EH (cell line): ENCODE results near the gene SCAMP2.

ENCODE experiments used
- DNase-seq: peaks from one replicate; pipeline ENCODE4 v3.0.0-alpha.2; 2015; ENCODE audit warnings: low read depth

Gene SCAMP2

DNA sequence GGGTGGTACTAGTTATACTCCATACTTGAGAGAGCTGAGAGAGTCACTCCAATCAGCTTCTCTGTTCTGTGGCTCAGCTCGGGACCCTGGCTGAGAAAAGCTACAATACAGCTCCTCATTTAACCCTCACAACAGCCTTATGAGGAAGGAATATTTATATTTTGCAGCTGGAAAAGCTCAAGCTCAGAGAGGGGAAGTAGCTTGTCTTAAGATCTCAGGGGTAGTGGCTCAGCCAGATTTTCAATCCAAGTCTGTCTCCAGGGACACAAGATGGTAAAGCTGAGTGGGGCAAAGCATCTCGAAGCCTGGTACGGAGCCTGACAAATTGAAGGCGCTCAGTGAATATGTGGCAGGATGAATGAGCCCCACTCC, 14.8 kb downstream of the SCAMP2 start:
- no peak for DNase-seq

DNA sequence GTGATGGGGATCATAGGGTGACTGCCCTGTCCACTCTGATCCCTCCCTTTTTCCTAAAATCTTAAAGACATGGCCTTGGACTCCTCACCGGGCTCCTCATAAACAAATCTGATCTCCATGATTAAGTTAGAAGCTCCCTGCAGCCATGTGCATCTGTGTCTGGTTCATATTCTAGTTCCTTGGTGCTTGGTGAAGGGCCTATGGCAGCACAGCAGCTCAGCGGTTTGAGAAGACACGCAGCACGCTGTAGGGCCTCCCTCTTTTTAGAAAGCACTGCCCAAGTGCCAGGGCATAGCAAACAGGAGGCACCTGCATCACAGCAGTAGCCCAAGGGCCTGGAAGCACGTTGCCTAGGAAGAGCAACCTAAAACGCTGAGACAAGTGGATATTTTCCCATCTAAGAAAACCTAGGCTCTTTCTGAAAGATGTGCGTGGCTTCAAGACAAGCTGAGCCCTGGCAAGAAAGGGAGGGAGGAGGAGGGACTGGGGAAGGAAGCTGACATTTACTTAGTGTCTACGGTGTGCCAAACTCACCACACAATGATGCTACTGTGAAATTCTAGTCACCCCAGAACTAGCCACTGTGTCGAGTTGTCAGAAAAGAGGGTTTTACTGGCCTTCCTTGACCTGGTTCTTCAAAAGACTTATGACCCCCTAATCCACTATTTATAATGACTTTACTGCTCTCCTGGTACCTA, 15.3 kb downstream of the SCAMP2 start:
- no peak for DNase-seq

DNA sequence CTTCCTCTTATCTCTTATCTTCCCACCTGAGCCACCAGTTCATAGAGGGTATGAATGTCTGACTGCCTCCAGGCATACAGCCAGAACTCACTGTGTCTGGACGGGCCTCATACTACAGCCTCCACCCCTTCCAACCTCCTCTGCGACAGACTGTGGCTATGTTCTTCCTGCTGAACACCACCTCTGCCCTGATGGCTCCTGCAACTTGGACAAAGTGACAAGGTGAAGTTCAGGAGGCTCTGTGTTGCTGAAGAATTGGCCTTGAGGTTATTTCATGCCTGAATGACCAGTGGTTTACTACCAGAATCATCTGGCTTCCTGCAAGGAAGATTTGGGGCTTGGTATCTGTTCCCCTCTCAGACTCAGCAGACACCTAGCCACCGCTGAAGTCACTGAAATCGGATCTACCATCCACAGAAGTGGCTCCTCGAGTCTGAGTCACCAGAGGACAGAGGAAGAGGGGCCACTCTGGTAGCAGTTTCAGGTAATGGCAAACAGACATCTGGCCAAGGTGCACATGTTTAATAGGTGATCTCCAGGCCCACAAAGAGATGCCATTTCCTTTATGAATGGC, 16.0 kb downstream of the SCAMP2 start:
- DNase-seq = no peak

GRCh38 chr15:74856537-74856936, 16.6 kb downstream of the SCAMP2 start:
- DNase-seq = no peak

DNA sequence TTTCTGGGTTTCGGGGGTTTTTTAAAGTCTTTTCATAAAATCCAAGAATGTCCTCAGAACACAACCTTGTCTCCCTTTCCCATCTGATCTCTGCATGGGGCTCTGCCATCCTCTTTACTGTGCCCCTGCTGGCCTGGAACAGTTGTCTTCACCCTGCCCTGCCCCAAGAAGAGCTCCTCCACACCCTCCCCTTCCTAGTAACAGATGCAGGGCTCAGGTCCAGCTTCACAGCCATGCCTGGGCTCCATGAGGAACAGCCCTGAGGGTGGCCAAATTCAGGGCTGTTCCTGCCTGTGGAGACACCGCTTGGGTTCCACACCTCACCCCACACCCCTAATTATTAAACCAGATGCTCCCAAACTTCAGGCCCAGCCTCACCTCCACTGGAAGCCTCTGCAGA, 17.3 kb downstream of the SCAMP2 start:
- DNase-seq = no peak

DNA sequence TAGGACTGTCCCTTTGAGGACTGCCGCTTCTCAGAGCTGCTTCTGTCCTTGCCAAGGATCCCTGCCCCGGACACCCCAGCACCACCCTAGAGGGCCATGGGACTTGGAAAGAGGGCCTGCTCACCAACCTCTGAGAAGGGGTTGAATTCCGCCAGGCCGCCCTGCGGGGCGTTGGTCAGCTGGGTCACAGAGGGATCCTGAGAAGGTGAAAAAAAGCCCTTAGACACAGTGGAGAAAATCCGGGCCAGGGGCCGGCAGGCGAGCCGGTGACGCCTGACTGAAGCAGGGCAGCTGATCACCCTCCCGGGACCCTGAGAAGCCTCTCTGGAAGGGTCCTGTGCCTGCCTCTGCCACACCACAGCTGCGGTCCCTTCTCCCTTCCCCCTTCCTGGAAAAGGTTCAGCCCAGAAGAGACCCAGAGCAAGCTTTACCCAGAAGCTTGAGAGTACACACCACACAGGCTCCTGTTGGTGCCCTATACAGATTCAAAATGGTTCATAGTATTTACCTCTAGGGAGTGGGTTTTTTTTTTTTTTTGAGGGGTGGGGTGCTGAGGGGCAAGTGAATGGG, 18.6 kb downstream of the SCAMP2 start:
- no peak for DNase-seq

DNA sequence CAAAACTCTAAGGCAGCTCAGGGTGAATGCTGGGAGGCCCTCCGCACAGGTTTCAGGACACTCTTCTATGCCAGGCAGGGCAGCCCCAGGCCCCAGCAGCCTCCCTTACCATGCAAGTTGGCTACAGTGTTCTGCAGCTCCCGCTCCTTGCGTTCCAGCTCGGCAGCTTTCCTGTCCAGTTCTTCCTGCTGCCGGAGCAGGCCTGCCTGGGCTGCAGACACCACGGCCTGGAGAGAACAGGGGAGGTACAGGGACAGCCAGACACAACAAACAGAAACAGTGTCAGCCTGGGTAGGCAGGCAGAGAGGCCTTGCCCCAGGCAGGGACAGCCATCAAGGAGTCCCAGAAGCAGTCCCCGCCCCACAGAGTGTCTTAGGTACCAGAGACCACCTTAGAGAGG, 21.2 kb downstream of the SCAMP2 start:
- DNase-seq = no peak

DNA sequence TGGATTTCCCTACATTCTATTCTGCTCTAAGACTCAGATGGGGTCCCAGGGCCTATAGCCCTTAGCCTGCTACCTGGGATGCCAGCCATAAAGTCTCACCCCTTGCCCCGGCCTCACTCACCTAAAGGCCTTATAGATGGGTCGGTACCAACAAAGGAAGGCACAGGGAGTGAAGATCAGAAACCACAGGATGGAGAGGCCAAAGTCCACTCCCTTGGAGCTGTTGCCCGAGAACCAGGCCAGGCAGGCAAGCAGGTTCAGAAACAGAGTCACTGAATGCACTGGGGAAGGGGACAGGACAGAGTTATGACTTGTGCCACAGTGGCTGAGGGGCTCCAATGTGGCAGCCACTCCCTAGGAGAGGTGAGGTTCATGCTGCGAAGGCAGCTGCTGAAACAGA, 22.8 kb downstream of the SCAMP2 start:
- no peak for DNase-seq

GRCh38 chr15:74847432-74847831, 25.7 kb downstream of the SCAMP2 start:
- DNase-seq = no peak

DNA sequence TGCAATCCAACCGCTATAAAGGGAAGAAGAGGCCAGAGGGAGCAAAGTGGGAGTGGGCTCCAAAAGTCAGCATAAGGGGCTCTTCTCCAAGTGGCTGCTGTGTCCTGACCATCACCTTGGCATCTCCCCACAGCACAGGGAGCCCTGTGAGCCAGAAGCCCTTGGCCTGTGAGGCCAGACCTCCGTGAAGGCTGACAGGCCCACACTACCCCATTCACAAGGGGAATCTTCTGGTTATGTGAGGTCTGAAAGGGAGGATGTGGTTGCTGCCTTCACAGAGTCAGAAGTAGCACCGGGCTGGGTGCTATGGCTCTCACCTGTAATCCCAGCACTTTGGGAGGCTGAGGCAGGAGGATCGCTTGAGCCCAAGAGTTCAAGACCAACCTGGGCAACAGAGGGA, 27.6 kb downstream of the SCAMP2 start:
- no peak for DNase-seq

DNA sequence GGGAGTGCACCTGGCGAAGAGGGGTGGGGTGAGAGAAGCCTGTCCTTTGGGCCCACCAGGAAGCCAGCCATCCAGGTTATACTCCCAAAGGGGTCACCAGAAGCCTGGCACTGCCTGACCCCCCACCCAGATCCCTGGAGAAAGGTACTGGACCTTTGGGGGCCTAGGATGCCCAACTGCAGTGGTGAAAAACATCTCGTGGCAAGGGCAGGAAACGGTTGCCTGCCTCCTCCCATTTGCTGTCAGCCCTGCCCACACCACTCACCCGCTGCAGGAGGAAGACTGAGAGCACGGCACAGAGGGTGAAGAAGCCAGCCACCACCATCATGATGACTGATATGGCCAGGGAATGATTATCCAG, 28.0 kb downstream of the SCAMP2 start:
- DNase-seq = no peak

- DNase-seq = no peak
Observed at GRCh38 chr15:74844319-74845207, 28.6 kb downstream of the SCAMP2 start.

DNA sequence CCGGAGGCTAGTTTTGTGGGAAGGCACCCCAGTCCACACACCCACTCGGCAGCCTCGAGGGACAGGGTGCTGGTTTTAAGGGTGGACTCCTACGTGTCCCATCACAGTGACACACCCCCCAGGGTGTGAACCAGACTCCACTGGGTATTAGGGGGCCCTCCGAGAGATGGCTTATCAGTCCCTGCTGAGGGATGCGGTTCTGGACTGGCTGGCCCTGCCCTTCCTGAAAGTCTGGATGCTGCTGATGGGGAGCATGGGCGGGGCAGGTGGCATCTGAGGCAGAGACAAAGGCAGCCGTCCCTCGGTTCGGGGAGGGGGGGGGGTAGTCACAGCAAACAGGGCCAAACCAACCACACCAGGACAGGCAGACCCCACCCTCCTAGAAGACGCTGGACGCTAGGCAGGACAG, 29.3 kb downstream of the SCAMP2 start:
- DNase-seq = no peak

DNA sequence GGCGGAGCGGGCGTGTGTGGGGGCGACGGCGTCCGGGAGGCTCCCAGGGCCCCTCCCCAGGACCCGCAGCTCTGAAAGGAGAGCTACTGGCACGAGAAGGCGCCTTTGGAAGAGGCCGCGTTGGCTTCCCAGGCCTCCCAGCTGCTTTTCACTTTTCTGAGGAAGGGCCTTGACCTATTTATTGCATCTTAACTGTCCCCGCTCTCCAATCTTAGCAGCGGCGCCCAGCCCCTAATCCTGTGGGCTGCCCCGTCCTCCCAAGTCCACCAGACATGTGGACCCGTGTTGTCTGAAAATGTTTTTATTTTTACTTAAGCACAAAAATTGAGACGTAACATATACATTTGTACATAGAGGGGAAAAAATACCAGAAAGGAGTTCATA, 29.7 kb downstream of the SCAMP2 start:
- DNase-seq = no peak

GRCh38 chr15:74842581-74843444, 30.4 kb downstream of the SCAMP2 start, which contains the start of gene ULK3:
Gene ULK3, minus strand, starts transcription at chr15:74843156. Its CDS starts 51 bp downstream, at chr15:74843105.
- DNase-seq = peak; percentile 82

DNA sequence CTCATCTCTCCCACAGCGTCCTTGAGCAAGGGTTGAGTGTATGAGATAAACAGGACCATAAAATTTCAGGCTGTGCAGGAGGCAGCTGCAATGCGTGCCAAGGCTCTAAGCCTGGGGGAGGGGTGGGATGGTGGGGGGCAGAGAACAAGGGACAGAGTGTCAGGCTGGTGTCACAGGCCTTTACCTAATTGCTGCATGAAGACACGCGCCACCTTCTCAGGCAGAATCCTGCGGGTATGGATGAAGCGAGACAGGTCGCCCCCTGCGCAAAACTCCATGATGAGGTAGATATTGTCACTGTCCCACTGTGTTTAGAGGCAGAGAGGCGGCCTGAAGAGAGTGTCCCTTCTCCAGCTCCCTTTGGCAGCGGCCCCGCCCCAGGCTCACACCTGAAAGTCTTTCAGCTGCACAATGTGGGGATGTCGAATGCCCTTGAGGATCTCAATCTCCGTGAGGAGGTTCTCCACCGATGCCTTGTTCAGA, 31.2 kb downstream of the SCAMP2 start:
- DNase-seq = no peak

DNA sequence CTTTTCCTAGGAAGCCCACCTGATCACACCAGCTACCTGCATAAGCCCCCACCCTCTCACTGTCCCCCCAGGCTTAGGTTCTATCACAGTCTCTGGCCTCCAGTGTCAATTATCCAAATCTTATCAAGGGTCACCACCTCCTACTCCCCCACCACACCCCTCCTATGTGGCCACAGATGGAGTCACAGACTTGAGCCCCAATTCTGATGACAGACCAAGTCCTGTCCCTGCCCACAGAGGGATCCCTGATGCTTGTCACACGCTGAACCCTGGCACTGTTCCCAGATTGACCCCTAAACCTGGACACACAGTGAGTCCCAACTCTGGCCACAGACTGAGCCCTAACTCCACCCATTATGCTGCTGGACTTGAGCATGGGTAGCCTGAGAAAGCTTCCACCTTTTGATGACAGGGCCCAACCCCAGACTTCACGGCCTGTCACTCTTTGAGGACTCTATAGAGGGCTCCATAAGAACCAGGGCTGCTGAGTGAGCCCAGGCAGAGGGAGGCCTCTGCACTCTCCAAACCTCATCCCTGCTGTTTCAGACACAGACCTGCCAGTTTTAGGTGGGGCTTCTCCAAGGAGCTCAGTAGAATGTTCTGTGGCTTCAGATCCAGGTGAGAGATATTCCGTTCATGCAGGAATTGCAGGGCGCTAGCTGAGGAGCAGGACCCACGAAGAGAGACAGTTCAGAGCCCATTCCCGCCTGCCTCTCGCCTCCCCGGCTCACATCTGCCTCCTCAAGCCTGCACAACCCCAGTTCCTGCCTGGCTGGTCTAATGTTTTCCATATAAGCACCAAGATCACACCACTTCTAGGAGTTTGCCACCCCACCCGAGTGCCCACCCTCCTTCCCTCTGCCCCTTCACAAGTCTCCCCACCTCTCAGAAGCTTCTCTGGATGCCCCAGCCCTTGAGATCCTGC, 32.1 kb downstream of the SCAMP2 start:
- DNase-seq = no peak

DNA sequence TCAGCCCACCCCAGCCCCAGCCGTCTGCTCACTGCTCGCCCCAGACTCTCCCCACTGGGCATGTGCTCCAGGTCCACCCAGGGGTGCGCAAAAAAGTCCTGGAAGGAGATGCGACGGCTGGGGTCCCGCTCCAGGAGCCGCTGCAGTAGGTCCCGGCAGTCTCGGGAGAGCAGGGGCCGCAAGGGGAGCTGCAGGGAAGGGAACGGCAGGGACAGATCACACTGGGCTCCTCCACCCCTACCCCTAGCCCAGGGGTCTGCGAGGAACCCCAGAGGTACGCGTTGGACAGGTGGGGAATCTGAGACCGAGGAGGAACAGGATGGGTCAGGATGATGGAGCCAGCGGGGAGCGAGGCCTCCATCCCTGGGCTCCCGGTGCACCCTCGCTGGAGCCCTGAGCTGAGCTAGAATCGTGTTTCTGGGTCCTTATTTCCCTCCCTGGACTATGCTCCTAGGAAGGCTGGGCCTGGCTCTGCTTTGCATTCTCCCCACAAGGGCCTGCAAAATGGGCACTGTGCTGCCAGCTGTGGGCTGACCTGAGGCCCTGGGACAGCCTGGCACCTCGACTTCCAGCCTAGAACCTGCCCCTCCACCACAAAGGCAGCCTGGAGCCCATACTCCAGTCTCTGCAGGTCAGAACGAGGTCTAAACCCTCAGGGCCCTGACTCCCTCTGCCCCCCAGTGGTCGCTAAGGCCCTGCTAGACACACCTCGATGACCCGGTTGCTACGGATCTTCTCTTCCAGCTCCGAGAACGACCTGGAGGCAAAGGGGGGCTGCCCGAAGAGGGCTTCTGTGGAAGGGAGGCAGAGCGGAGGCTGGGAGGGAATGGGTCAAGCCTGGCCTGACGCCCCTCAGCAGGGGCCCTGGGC, 33.4 kb downstream of the SCAMP2 start:
- no peak for DNase-seq

DNA sequence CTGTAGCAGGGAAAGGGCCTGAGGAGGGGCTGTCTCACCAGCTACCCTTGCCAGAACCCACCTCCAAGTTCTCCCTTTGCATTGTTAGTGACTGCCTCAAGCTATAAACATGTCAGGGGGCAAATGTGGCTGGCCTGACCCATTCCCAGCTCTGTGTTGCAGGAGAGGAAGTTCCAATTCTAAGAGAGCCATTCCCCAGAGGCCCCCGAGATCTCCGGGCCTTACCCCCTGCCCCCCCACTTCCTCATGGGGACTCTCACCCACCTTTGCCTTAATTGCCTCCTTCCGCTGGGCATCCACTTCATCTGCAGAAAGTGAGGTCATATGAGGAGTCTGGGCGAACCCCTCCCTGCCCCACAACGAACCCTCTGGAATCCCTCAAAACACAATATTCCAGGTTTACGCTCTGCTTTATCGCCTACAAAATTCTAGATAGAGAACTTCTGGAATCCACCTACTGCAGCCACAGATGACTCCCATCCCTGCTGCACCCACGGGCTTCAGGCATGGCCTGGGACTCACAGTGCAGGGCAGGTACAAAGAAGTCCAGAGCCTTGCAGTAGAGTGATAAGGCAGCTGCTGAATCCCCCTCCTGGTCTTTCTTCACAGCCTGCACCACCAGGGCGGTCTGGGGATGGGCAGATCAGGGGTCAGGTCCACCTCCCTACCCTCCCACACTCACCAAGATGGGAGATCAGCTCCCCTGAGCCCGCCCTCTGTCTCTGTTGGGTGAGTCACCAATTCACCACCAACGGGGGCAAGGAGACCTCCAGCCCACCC, 34.2 kb downstream of the SCAMP2 start:
- DNase-seq = no peak
